Neuronal stem cell (in vitro differentiated cells): ENCODE data around the gene PSORS1C1.

Source experiments
- DNase-seq: peaks from one replicate; pipeline ENCODE4 v3.0.0-alpha.2; 2013; ENCODE audit warnings: low spot score
- H2AFZ ChIP-seq: one replicate; pipeline ENCODE4 v1.6.1; 2013; ENCODE audit warnings: mild to moderate bottlenecking, low read length, inconsistent platforms
- H2AK5ac ChIP-seq: 2 replicates; pipeline ENCODE4 v1.6.1; 2013; ENCODE audit warnings: low read depth, mild to moderate bottlenecking, inconsistent platforms, low read length, moderate library complexity, mixed read lengths
- H2BK120ac ChIP-seq: 2 replicates; pipeline ENCODE4 v1.6.1; 2013; ENCODE audit warnings: low read depth, mild to moderate bottlenecking, inconsistent platforms, low read length, moderate library complexity, mixed read lengths
- H2BK12ac ChIP-seq: one replicate; pipeline ENCODE4 v1.6.1; 2013; ENCODE audit warnings: low read length, inconsistent platforms
- H2BK15ac ChIP-seq: 2 replicates; pipeline ENCODE4 v1.6.1; 2013; ENCODE audit warnings: mild to moderate bottlenecking, low read length, inconsistent platforms, mixed read lengths
- H2BK5ac ChIP-seq: one replicate; pipeline ENCODE4 v1.6.1; 2013; ENCODE audit warnings: inconsistent platforms, mild to moderate bottlenecking, low read length, moderate library complexity
- H3K14ac ChIP-seq: one replicate; pipeline ENCODE4 v1.6.1; 2013; ENCODE audit warnings: low read length, inconsistent platforms
- H3K18ac ChIP-seq: 2 replicates; pipeline ENCODE4 v1.6.1; 2013; ENCODE audit warnings: low read length, inconsistent platforms
- H3K23ac ChIP-seq: 2 replicates; pipeline ENCODE4 v1.6.1; 2013; ENCODE audit warnings: low read depth, mild to moderate bottlenecking, mixed read lengths, low read length, inconsistent platforms; ENCODE audit not compliant: poor library complexity
- H3K27ac ChIP-seq: replicated peaks from 3 replicates; pipeline ENCODE4 v1.5.1; 2013; ENCODE audit warnings: low read length, inconsistent platforms
- H3K27me3 ChIP-seq, 3 experiments: 2 replicates each; pipeline ENCODE4 v1.6.1; 2013; ENCODE audit warnings: low read length in 3 of 3, mild to moderate bottlenecking in 2 of 3, inconsistent platforms in 1 of 3, low read depth in 1 of 3, mixed read lengths in 1 of 3, moderate library complexity in 1 of 3; ENCODE audit not compliant: control insufficient read depth in 3 of 3, insufficient read depth in 3 of 3
- H3K36me3 ChIP-seq, 2 donors: replicated peaks in 1 of 2; 2 replicates each; pipeline ENCODE4 v1.6.1; 2013; ENCODE audit warnings: low read length in 2 of 2; ENCODE audit not compliant: control insufficient read depth in 2 of 2, insufficient read depth in 2 of 2
- H3K4ac ChIP-seq: 2 replicates; pipeline ENCODE4 v1.6.1; 2013; ENCODE audit warnings: inconsistent platforms, mild to moderate bottlenecking, low read length, moderate library complexity
- H3K4me1 ChIP-seq, 2 donors: 1 replicate in 1 of 2; 2 replicates in 1 of 2; pipeline ENCODE4 v1.6.1; 2013; ENCODE audit warnings: low read length in 2 of 2, low read depth in 1 of 2; ENCODE audit not compliant: control insufficient read depth in 2 of 2, insufficient read depth in 1 of 2
- H3K4me2 ChIP-seq: one replicate; pipeline ENCODE4 v1.6.1; 2013; ENCODE audit warnings: mild to moderate bottlenecking, low read length, inconsistent platforms; ENCODE audit not compliant: insufficient read depth, poor library complexity, severe bottlenecking
- H3K4me3 ChIP-seq, 2 donors: 2 replicates each; pipeline ENCODE4 v1.5.1; 2013; ENCODE audit warnings: low read length in 2 of 2, mild to moderate bottlenecking in 2 of 2, inconsistent platforms in 1 of 2, moderate library complexity in 1 of 2
- H3K79me1 ChIP-seq: one replicate; pipeline ENCODE4 v1.6.1; 2013; ENCODE audit warnings: low read depth, mild to moderate bottlenecking, inconsistent platforms, low read length, moderate library complexity
- H3K9ac ChIP-seq: one replicate; pipeline ENCODE4 v1.6.1; 2013; ENCODE audit warnings: mild to moderate bottlenecking, low read depth, low read length, inconsistent platforms; ENCODE audit not compliant: poor library complexity
- H3K9me3 ChIP-seq, 2 donors: replicated peaks in 1 of 2; 2 replicates each; pipeline versions ENCODE3 to v1.6.1; 2013; ENCODE audit warnings: low read length in 2 of 2, mild to moderate bottlenecking in 2 of 2, inconsistent platforms in 1 of 2, low read depth in 1 of 2, mixed read lengths in 1 of 2, moderate library complexity in 1 of 2; ENCODE audit not compliant: control insufficient read depth in 2 of 2, insufficient read depth in 1 of 2
- H4K8ac ChIP-seq: one replicate; pipeline ENCODE4 v1.6.1; 2013; ENCODE audit warnings: low read depth, mild to moderate bottlenecking, inconsistent platforms, low read length, moderate library complexity
- H4K91ac ChIP-seq: one replicate; pipeline ENCODE4 v1.6.1; 2013; ENCODE audit warnings: low read length, low read depth, mild to moderate bottlenecking, inconsistent platforms; ENCODE audit not compliant: poor library complexity
- WGBS, 2 donors: extraction: QIAGEN DNeasy Blood & Tissue Kit; methylation state at CpG; one replicate each; pipeline ENCODE4 v1.1.7; 2013; ENCODE audit warnings: missing lambda C conversion rate in 2 of 2, mixed read lengths in 1 of 2; ENCODE audit not compliant: insufficient read length in 2 of 2, insufficient replicate concordance in 1 of 2; ENCODE audit errors: extremely low coverage in 2 of 2; 5-methylcytosine and 5-hydroxymethylcytosine counted together

Gene PSORS1C1

GRCh38 chr6:31143148-31143547, 28.5 kb downstream of the PSORS1C1 start:
- no CpG with 5 or more reads among the region's 11 CpGs for WGBS, 2 donors
- Histone ChIP-seq H3K27me3 (no peaks in the 10 kb centered on the region), H4K91ac (no peak overlapping the region), H2AFZ (no peak overlapping the region), H3K4me3 (no peak overlapping the region), H3K14ac (no peak overlapping the region), H3K9ac (peak overlapping the region; percentile 27), H2BK12ac (no peak overlapping the region), H3K23ac (peak overlapping the region; percentile 39), H4K8ac (no peak overlapping the region), H3K4ac (no peak overlapping the region), H3K79me1 (no peaks in the 10 kb centered on the region), H3K18ac (peak overlapping the region; percentile 57), H2BK15ac (no peak overlapping the region), H3K36me3 (peaks cover 18 to 49% of the 10 kb centered on the region in 2 donors), H3K27ac (peak overlapping the region; percentile 30), H3K4me2 (no peak overlapping the region), H2BK120ac (no peak overlapping the region), H2AK5ac (no peak overlapping the region), H3K9me3 (peaks cover 0 to 3% of the 10 kb centered on the region in 2 donors), H3K4me1 (peaks cover 0 to 13% of the 10 kb centered on the region in 2 donors), H2BK5ac (no peak overlapping the region)
- DNase-seq = no peak

- Histone ChIP-seq H2AFZ (no peak overlapping the region), H3K4me2 (no peak overlapping the region), H3K9me3 (no peaks in the 10 kb centered on the region), H3K4me3 (no peak overlapping the region), H3K9ac (no peak overlapping the region), H2BK120ac (no peak overlapping the region), H3K4ac (no peak overlapping the region), H3K79me1 (no peaks in the 10 kb centered on the region), H3K23ac (peak overlapping the region; percentile 55), H3K27me3 (no peaks in the 10 kb centered on the region), H3K36me3 (peaks cover 20 to 57% of the 10 kb centered on the region in 2 donors), H3K14ac (no peak overlapping the region), H2BK12ac (no peak overlapping the region), H4K8ac (no peak overlapping the region), H3K18ac (no peak overlapping the region), H2AK5ac (no peak overlapping the region), H2BK15ac (no peak overlapping the region), H2BK5ac (no peak overlapping the region), H4K91ac (no peak overlapping the region), H3K4me1 (peaks cover 0 to 9% of the 10 kb centered on the region in 2 donors), H3K27ac (no peak overlapping the region)
- WGBS, 2 donors = no CpG with 5 or more reads among the region's 18 CpGs
- DNase-seq = no peak
These were observed 29.8 kb downstream of the PSORS1C1 start for GRCh38 chr6:31144296-31144969.

- Histone ChIP-seq H2AK5ac (no peak overlapping the region), H3K14ac (no peak overlapping the region), H3K4me3 (no peak overlapping the region), H3K4me2 (no peak overlapping the region), H3K9me3 (no peaks in the 10 kb centered on the region), H3K36me3 (peaks cover 22 to 62% of the 10 kb centered on the region in 2 donors), H3K4me1 (peaks cover 0 to 7% of the 10 kb centered on the region in 2 donors), H2BK15ac (no peak overlapping the region), H3K27ac (no peak overlapping the region), H2BK5ac (no peak overlapping the region), H3K27me3 (no peaks in the 10 kb centered on the region), H4K91ac (no peak overlapping the region), H3K79me1 (no peaks in the 10 kb centered on the region), H4K8ac (no peak overlapping the region), H2BK120ac (no peak overlapping the region), H3K18ac (no peak overlapping the region), H2AFZ (no peak overlapping the region), H3K23ac (peak overlapping the region; percentile 55), H3K4ac (no peak overlapping the region), H3K9ac (no peak overlapping the region), H2BK12ac (no peak overlapping the region)
- no CpG with 5 or more reads among the region's 11 CpGs for WGBS, 2 donors
- no peak for DNase-seq
These were observed 30.4 kb downstream of the PSORS1C1 start for GRCh38 chr6:31144970-31145340.

GRCh38 chr6:31145386-31145785, 30.8 kb downstream of the PSORS1C1 start:
- Histone ChIP-seq H3K27me3 (no peaks in the 10 kb centered on the region), H3K23ac (no peak overlapping the region), H3K79me1 (no peaks in the 10 kb centered on the region), H4K91ac (no peak overlapping the region), H3K14ac (no peak overlapping the region), H2BK15ac (no peak overlapping the region), H2BK120ac (no peak overlapping the region), H3K4me3 (no peak overlapping the region), H3K4me2 (no peak overlapping the region), H3K9me3 (no peaks in the 10 kb centered on the region), H3K27ac (no peak overlapping the region), H3K4ac (no peak overlapping the region), H4K8ac (no peak overlapping the region), H2BK12ac (no peak overlapping the region), H3K36me3 (peaks cover 27 to 67% of the 10 kb centered on the region in 2 donors), H3K9ac (no peak overlapping the region), H2AFZ (no peak overlapping the region), H3K4me1 (peaks cover 0 to 6% of the 10 kb centered on the region in 2 donors), H2BK5ac (no peak overlapping the region), H2AK5ac (no peak overlapping the region), H3K18ac (no peak overlapping the region)
- DNase-seq = no peak
- WGBS, 2 donors = no CpG with 5 or more reads among the region's 10 CpGs
